Choroid plexus epithelial cell (primary cell): Measurements from ENCODE around the gene LYPD5.

Experiments used
- DNase-seq: peaks from one replicate; pipeline ENCODE4 v3.0.0-alpha.2; 2010; ENCODE audit warnings: low read depth
- H3K4me3 ChIP-seq: 2 replicates; pipeline ENCODE4 v1.5.1; 2011; ENCODE audit warnings: low read depth, mild to moderate bottlenecking, control low read depth, low read length, moderate library complexity
- CTCF ChIP-seq: conservative IDR thresholded peaks from 2 replicates; pipeline ENCODE4 v1.5.1; 2011; ENCODE audit warnings: low read depth, mild to moderate bottlenecking, control low read depth, inconsistent platforms, low read length, moderate library complexity

Gene LYPD5

GRCh38 chr19:43763473-43763939 lies 38.7 kb downstream of the LYPD5 start:
- H3K4me3 ChIP-seq = no peak overlapping the region
- DNase-seq = peak; percentile 40
- no peak for TF ChIP-seq CTCF

- no peak for TF ChIP-seq CTCF
- no peak for DNase-seq
- H3K4me3 ChIP-seq = no peak overlapping the region
These were observed 39.4 kb downstream of the LYPD5 start for GRCh38 chr19:43762814-43763213.

- TF ChIP-seq CTCF = no peak
- DNase-seq = peak; percentile 53
- no peak overlapping the region for H3K4me3 ChIP-seq
These were observed 41.3 kb downstream of the LYPD5 start for GRCh38 chr19:43760941-43761340.

- DNase-seq = peak; percentile 75
- TF ChIP-seq CTCF = peak; percentile 85
These were observed 42.7 kb downstream of the LYPD5 start for GRCh38 chr19:43759515-43759914.

GRCh38 chr19:43755256-43755801 lies 46.9 kb downstream of the LYPD5 start:
- peak; percentile 71 for DNase-seq
- no peak for TF ChIP-seq CTCF
- H3K4me3 ChIP-seq = peak overlapping the region; percentile 87

More at GRCh38 chr19:43759515-43759914, 42.7 kb downstream of the LYPD5 start:
- no peak overlapping the region for H3K4me3 ChIP-seq

GRCh38 chr19:43754503-43755255 lies 47.6 kb downstream of the LYPD5 start, which contains the start of gene SMG9:
SMG9 (minus strand) TSS chr19:43754962; CDS start chr19:43750741, 4,221 bp downstream.
- peak; percentile 10 for TF ChIP-seq CTCF
- DNase-seq = peak; percentile 98
- H3K4me3 ChIP-seq = peak within 1 kb of the TSS; percentile 87

GRCh38 chr19:43754253-43754502 lies 48.1 kb downstream of the LYPD5 start:
- TF ChIP-seq CTCF = no peak
- no peak for DNase-seq
- peak overlapping the region; percentile 87 for H3K4me3 ChIP-seq
